Vagina (tissue), 2 donors: ENCODE measurements around the gene TRMU. TPM values are rescaled to one million over a fixed set of nuclear protein-coding genes. Genes with fewer than 3 reads are reported as not detected.
A peak's percentile ranks its signal among the peaks of the same experiment; 100 is the strongest.

Experiments
- DNase-seq, 2 donors: peaks; one replicate each; pipeline ENCODE4 v3.0.0-alpha.2; 2017; ENCODE audit errors: extremely low spot score in 2 of 2
- H3K27ac ChIP-seq: fragments of 200-600 bp; sonication (generic); one replicate; pipeline ENCODE4 v1.5.1; 2019
- H3K27me3 ChIP-seq: fragments of 200-600 bp; sonication (generic); one replicate; pipeline ENCODE4 v1.5.1; 2019
- H3K36me3 ChIP-seq, 2 donors: fragments of 200-600 bp; sonication (generic); one replicate each; pipeline ENCODE4 v1.5.1; 2017 to 2019
- H3K4me1 ChIP-seq: fragments of 200-600 bp; sonication (generic); one replicate; pipeline ENCODE4 v1.5.1; 2019
- H3K4me3 ChIP-seq, 2 donors: fragments of 200-600 bp; sonication (generic); 1 replicate in 1 of 2; 2 replicates in 1 of 2; pipeline ENCODE4 v1.5.1; 2016 to 2019
- H3K9me3 ChIP-seq: fragments of 200-600 bp; sonication (generic); one replicate; pipeline ENCODE4 v1.5.1; 2019
- CTCF ChIP-seq, 3 experiments: fragments of 450-650 bp in 2 of 3; fragments of 200-600 bp in 1 of 3; sonication (generic) in 1 of 3; IDR thresholded peaks; one replicate each; pipeline ENCODE4 v1.5.1; 2017 to 2019; ENCODE audit warnings: antibody characterized with exemption in 3 of 3, mild to moderate bottlenecking in 2 of 3, moderate library complexity in 2 of 3
- POLR2A ChIP-seq, 2 donors: fragments of 450-650 bp; IDR thresholded peaks; one replicate each; pipeline ENCODE4 v1.6.1; 2017; ENCODE audit warnings: antibody characterized with exemption in 2 of 2, mild to moderate bottlenecking in 2 of 2, moderate library complexity in 2 of 2
- POLR2AphosphoS5 ChIP-seq, 2 donors: sonication (generic); formaldehyde crosslinking; IDR thresholded peaks; one replicate each; pipeline ENCODE4 v1.9.0; 2017; ENCODE audit warnings: antibody characterized with exemption in 2 of 2, mild to moderate bottlenecking in 2 of 2, low read depth in 1 of 2; ENCODE audit not compliant: insufficient read depth in 1 of 2
- intact Hi-C: fragments of 100-400 bp; cut with DNase I; formaldehyde crosslinking; loops from one replicate; pipeline ENCODE4 v1.15.1; 2023
- total RNA-seq: library from RNA; depleted of rRNA; stranded (reverse); fragments of >200 nt; gene quantifications from one replicate; pipeline ENCODE4 v1.2.3, GENCODE V29; 2016

TRMU gene
- total RNA-seq, 1 donor from 2014 or later, result 37.1 TPM

- intact Hi-C loops, result no loop called here
Measured at GRCh38 chr22:46353483-46354105, 18.1 kb downstream of the TRMU start.

GRCh38 chr22:46354176-46354992, 18.9 kb downstream of the TRMU start:
- Histone ChIP-seq H3K4me1 (peaks cover 12% of the 10 kb centered on the region), H3K36me3 (peaks cover 0 to 66% of the 10 kb centered on the region in 2 donors), H3K27ac (no peak overlapping the region), H3K4me3 (no peak overlapping the region), H3K9me3 (no peaks in the 10 kb centered on the region), H3K27me3 (no peaks in the 10 kb centered on the region)
- intact Hi-C loops, result no loop called here
- no peak for DNase-seq
- TF ChIP-seq POLR2A (IDR thresholded peaks at IDR 0.05) (no peak), POLR2AphosphoS5 (IDR thresholded peaks at IDR 0.05; ENCODE audit: insufficient read depth in 1 of 2, low read depth in 1 of 2) (no peak), CTCF (IDR thresholded peaks at IDR 0.05) (no peak)

More at GRCh38 chr22:46353483-46354105, 18.1 kb downstream of the TRMU start:
- no peak for DNase-seq
- no peak overlapping the region for H3K27ac ChIP-seq
- TF ChIP-seq POLR2AphosphoS5 (IDR thresholded peaks at IDR 0.05; ENCODE audit: insufficient read depth in 1 of 2, low read depth in 1 of 2) (no peak), POLR2A (IDR thresholded peaks at IDR 0.05) (no peak), CTCF (IDR thresholded peaks at IDR 0.05) (no peak)
- H3K4me3 ChIP-seq, result no peak overlapping the region
- H3K4me1 ChIP-seq, result peaks cover 12% of the 10 kb centered on the region
- peaks cover 0 to 72% of the 10 kb centered on the region in 2 donors for H3K36me3 ChIP-seq
- H3K9me3 ChIP-seq, result no peaks in the 10 kb centered on the region
- no peaks in the 10 kb centered on the region for H3K27me3 ChIP-seq

GRCh38 chr22:46354993-46355305, 19.4 kb downstream of the TRMU start:
- TF ChIP-seq POLR2AphosphoS5 (IDR thresholded peaks at IDR 0.05; ENCODE audit: insufficient read depth in 1 of 2, low read depth in 1 of 2), result no peak
- TF ChIP-seq CTCF (IDR thresholded peaks at IDR 0.05), result no peak
- no peak for TF ChIP-seq POLR2A (IDR thresholded peaks at IDR 0.05)
- H3K4me1 ChIP-seq, result peaks cover 12% of the 10 kb centered on the region
- no peaks in the 10 kb centered on the region for H3K27me3 ChIP-seq
- no peak overlapping the region for H3K4me3 ChIP-seq
- H3K9me3 ChIP-seq, result no peaks in the 10 kb centered on the region
- intact Hi-C loops, result no loop called here
- peaks cover 0 to 64% of the 10 kb centered on the region in 2 donors for H3K36me3 ChIP-seq
- no peak for DNase-seq
- no peak overlapping the region for H3K27ac ChIP-seq

- H3K27ac ChIP-seq, result no peak overlapping the region
- H3K9me3 ChIP-seq, result no peaks in the 10 kb centered on the region
- H3K27me3 ChIP-seq, result no peaks in the 10 kb centered on the region
- no peak for DNase-seq
- no peak overlapping the region for H3K4me3 ChIP-seq
- peaks cover 0 to 61% of the 10 kb centered on the region in 2 donors for H3K36me3 ChIP-seq
- H3K4me1 ChIP-seq, result peaks cover 12% of the 10 kb centered on the region
- intact Hi-C loops, result no loop called here
- TF ChIP-seq POLR2AphosphoS5 (IDR thresholded peaks at IDR 0.05; ENCODE audit: insufficient read depth in 1 of 2, low read depth in 1 of 2), result no peak
- peak; percentile 44 to 65 (median 54) for TF ChIP-seq CTCF (IDR thresholded peaks at IDR 0.05)
- no peak for TF ChIP-seq POLR2A (IDR thresholded peaks at IDR 0.05)
Measured at GRCh38 chr22:46355369-46355995, 20.0 kb downstream of the TRMU start.
